HepG2 (cell line): ENCODE results near the gene KARS1. TPM values are rescaled to one million over a fixed set of nuclear protein-coding genes. Genes with fewer than 3 reads are reported as not detected.
A peak's percentile ranks its signal among the peaks of the same experiment; 100 is the strongest.

Experiments used
- AHDC1 ChIP-seq: sonication (generic); formaldehyde crosslinking; IDR thresholded peaks from 2 replicates; pipeline ENCODE4 v1.5.1; 2020; ENCODE audit warnings: mild to moderate bottlenecking, missing genetic modification reagents, borderline replicate concordance
- ASH2L ChIP-seq: fragments of 300-600, 200-600 bp; sonication (generic); IDR thresholded peaks from 2 replicates; pipeline ENCODE4 v1.7.0; 2017; ENCODE audit warnings: low read depth, mild to moderate bottlenecking, moderate library complexity, mixed read lengths, low read length; ENCODE audit not compliant: insufficient read length
- DMTF1 ChIP-seq: sonication (generic); formaldehyde crosslinking; IDR thresholded peaks from 2 replicates; pipeline ENCODE4 v1.4.0; 2020; ENCODE audit warnings: mild to moderate bottlenecking, missing genetic modification reagents
- FOXM1 ChIP-seq: sonication (generic); formaldehyde crosslinking; IDR thresholded peaks from 2 replicates; pipeline ENCODE4 v1.5.0; 2020; ENCODE audit warnings: missing genetic modification reagents
- MBD4 ChIP-seq: IDR thresholded peaks from 2 replicates; pipeline ENCODE4 v1.6.1; 2012; ENCODE audit warnings: low read length, inconsistent platforms, borderline replicate concordance
- NBN ChIP-seq: fragments of 450-650 bp; conservative IDR thresholded peaks from 2 replicates; pipeline ENCODE4 v1.6.1; 2017
- PAWR ChIP-seq: sonication (generic); formaldehyde crosslinking; IDR thresholded peaks from 2 replicates; pipeline ENCODE4 v1.4.0; 2020; ENCODE audit warnings: missing genetic modification reagents, mild to moderate bottlenecking, borderline replicate concordance
- POLR2AphosphoS2 ChIP-seq: IDR thresholded peaks from 2 replicates; pipeline ENCODE4 v1.6.1; 2011; ENCODE audit warnings: low read depth, low read length, improper control_type of control experiment
- RAD21 ChIP-seq: fragments of 450-650 bp; formaldehyde crosslinking; IDR thresholded peaks from 2 replicates; pipeline ENCODE4 v1.5.0; 2020; ENCODE audit warnings: mild to moderate bottlenecking
- SP1 ChIP-seq, 2 experiments: fragments of 450-650 bp in 1 of 2; sonication (generic) in 1 of 2; formaldehyde crosslinking in 1 of 2; IDR thresholded peaks; 2 replicates each; pipeline versions ENCODE4 v1.4.0 to v1.6.1; 2016 to 2020; ENCODE audit warnings: missing genetic modification reagents in 1 of 2
- ZBTB39 ChIP-seq: sonication (generic); formaldehyde crosslinking; IDR thresholded peaks from 2 replicates; pipeline ENCODE4 v1.5.0; 2020; ENCODE audit warnings: missing genetic modification reagents
- ZC3H13 ChIP-seq: sonication (generic); formaldehyde crosslinking; IDR thresholded peaks from 2 replicates; pipeline ENCODE4 v1.8.1; 2023; ENCODE audit warnings: mild to moderate bottlenecking, missing genetic modification reagents, moderate library complexity
- ZFP37 ChIP-seq: sonication (generic); formaldehyde crosslinking; IDR thresholded peaks from 2 replicates; pipeline ENCODE4 v1.4.0; 2020; ENCODE audit warnings: missing genetic modification reagents, borderline replicate concordance
- ZNF20 ChIP-seq: sonication (generic); formaldehyde crosslinking; IDR thresholded peaks from 2 replicates; pipeline ENCODE4 v1.4.0; 2020; ENCODE audit warnings: mild to moderate bottlenecking, moderate library complexity, missing genetic modification reagents
- ZNF343 ChIP-seq: sonication (generic); formaldehyde crosslinking; IDR thresholded peaks from 2 replicates; pipeline ENCODE4 v1.4.0; 2020; ENCODE audit warnings: mild to moderate bottlenecking, missing genetic modification reagents
- ZNF570 ChIP-seq: sonication (generic); formaldehyde crosslinking; IDR thresholded peaks from 2 replicates; pipeline ENCODE4 v1.4.0; 2020; ENCODE audit warnings: mild to moderate bottlenecking, missing genetic modification reagents, borderline replicate concordance
- ZNF605 ChIP-seq: sonication (generic); formaldehyde crosslinking; IDR thresholded peaks from 2 replicates; pipeline ENCODE4 v1.8.0; 2022; ENCODE audit warnings: mild to moderate bottlenecking, missing genetic modification reagents
- ZNF772 ChIP-seq: sonication (generic); formaldehyde crosslinking; IDR thresholded peaks from 2 replicates; pipeline ENCODE4 v1.5.0; 2020; ENCODE audit warnings: mild to moderate bottlenecking, missing genetic modification reagents
- ZNF773 ChIP-seq: sonication (generic); formaldehyde crosslinking; IDR thresholded peaks from 2 replicates; pipeline ENCODE4 v1.4.0; 2020; ENCODE audit warnings: missing genetic modification reagents, borderline replicate concordance
- ZNF776 ChIP-seq: sonication (generic); formaldehyde crosslinking; IDR thresholded peaks from 2 replicates; pipeline ENCODE4 v1.4.0; 2020; ENCODE audit warnings: mild to moderate bottlenecking, missing genetic modification reagents
- polyA plus RNA-seq, 8 experiments: library from polyadenylated mRNA; depleted of rRNA in 3 of 8; stranded (reverse) in 7 of 8; unstranded in 1 of 8; fragments of >200 nt; fragmentation: Illumina TruSeq in 4 of 8; extraction: Trizol in 4 of 8; gene quantifications; 2 replicates each; pipeline versions ENCODE4 v1.2.1 to v1.2.3, GENCODE V29; 2011 to 2016; ENCODE audit warnings: low read depth in 4 of 8, missing spikeins in 1 of 8, mixed read lengths in 1 of 8; ENCODE audit not compliant: insufficient read depth in 1 of 8
- total RNA-seq, 5 experiments: library from RNA; depleted of rRNA; stranded (reverse); fragments of >200 nt; fragmentation: Illumina TruSeq; extraction: Trizol; gene quantifications; 2 replicates each; pipeline ENCODE4 v1.2.3, GENCODE V29; 2016; ENCODE audit warnings: low read depth in 1 of 5

KARS1 gene
- total and polyA plus RNA-seq, 2 of the 13 experiments (the other 11 are each of a cell fraction or from before 2014, with no cell fraction given), result 141 to 276 TPM

- TF ChIP-seq AHDC1 (CRISPR knock-in tag) (no peak; the same call in 1 of the 2 replicates), RAD21 (CRISPR knock-in tag) (peak; percentile 36), ASH2L (peak; percentile 96), MBD4 (no peak), ZNF773 (CRISPR knock-in tag) (peak; percentile 28; the same call in 1 of the 2 replicates), PAWR (CRISPR knock-in tag) (no peak), ZNF772 (CRISPR knock-in tag) (peak; percentile 72; the same call in 1 of the 2 replicates), ZC3H13 (CRISPR knock-in tag) (no peak), ZNF343 (CRISPR knock-in tag) (peak; percentile 23; the same call in 1 of the 2 replicates), POLR2AphosphoS2 (peak; percentile 76; the same call in 1 of the 2 replicates), ZNF570 (0 out of 2 replicates have a peak, but pooled peaks have one; percentile 62), ZBTB39 (CRISPR knock-in tag) (peak; percentile 90), NBN (no peak), FOXM1 (CRISPR knock-in tag) (no peak), ZFP37 (CRISPR knock-in tag) (peak; percentile 39; the same call in 1 of the 2 replicates), SP1 (IDR thresholded peaks at IDR 0.05) (no peak), SP1 (CRISPR knock-in tag; IDR thresholded peaks at IDR 0.05) (peak; percentile 89), ZNF605 (CRISPR knock-in tag) (peak; percentile 97), DMTF1 (CRISPR knock-in tag) (no peak), ZNF776 (CRISPR knock-in tag) (peak; percentile 41), ZNF20 (CRISPR knock-in tag) (peak; percentile 82)
Measured at GRCh38 chr16:75647492-75648264, at the start of gene KARS1, which contains the start of gene TERF2IP (continued).
